ENCODE results near the gene TSPAN1.

DNA sequence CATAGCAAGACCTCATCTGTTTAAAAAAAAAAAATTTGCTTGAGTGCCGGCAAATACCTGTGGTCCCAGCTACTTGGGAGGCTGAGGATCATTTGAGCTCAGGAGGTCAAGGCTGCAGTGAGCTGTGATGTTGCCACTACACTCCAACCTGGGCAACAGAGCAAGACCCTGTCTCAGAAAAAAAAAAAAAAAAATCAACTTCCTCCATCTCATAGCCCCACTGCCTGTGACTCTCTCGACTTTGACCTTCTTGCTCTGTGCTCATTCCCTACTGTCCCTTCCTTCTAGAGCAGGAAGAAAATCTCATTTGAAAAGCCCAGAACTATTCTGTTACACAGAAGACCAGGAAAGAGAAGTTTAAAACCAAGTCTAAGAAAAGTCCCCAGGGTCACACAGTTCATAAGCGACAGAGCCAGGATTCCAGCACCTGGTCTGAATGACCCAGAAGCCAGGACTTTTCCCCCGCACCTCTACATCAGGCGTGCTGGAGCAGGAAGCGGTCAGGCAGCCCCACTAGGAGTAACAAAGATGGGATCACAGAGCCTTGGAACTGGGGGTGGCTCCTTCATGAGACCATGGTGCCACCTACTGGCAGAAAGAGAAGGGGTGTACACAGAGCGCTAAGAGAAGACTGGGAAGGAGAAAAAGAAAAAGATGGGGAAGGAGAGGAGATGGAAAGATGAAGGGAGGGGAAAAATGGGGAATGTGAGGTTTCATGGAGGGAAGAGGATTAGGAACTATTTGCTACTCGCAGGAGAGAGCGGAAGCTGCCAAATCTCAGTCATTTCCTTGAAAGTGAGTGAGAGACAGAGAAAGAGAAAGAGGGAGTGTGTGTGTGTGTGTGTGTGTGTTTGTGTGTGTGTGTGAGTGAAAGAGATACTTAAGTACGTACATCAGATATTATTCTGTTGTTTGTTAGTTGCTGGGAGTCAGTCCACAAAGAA, 4.5 kb downstream of the TSPAN1 start:
- TF ChIP-seq GATA2 (IDR thresholded peaks at IDR 0.05; ENCODE audit: low read depth, low read length) = peak; percentile 25; the same call in 1 of the 2 replicates
- no peak for TF ChIP-seq GATA3 (IDR thresholded peaks at IDR 0.05; ENCODE audit: low read depth, low read length)

Measured in SH-SY5Y (cell line).